Neural progenitor cell (in vitro differentiated cells): ENCODE measurements around the gene PBOV1. TPM values are rescaled to one million over a fixed set of nuclear protein-coding genes. Genes with fewer than 3 reads are reported as not detected.

Source experiments
- DNase-seq: peaks from one replicate; pipeline ENCODE4 v3.0.0-alpha.2; 2016; ENCODE audit warnings: low spot score
- H2AFZ ChIP-seq: fragments of 200-600 bp; sonication (generic); replicated peaks from 2 replicates; pipeline ENCODE4 v1.6.1; 2016; ENCODE audit warnings: antibody characterized with exemption
- H3F3A ChIP-seq: fragments of 200-600 bp; sonication (generic); 2 replicates; pipeline ENCODE4 v1.6.1; 2016; ENCODE audit warnings: antibody characterized with exemption, low read depth
- H3K27ac ChIP-seq: fragments of 200-600 bp; sonication (generic); 2 replicates; pipeline ENCODE4 v1.5.1; 2016; ENCODE audit warnings: mild to moderate bottlenecking
- H3K27me3 ChIP-seq: fragments of 200-600 bp; sonication (generic); 2 replicates; pipeline ENCODE4 v1.6.1; 2016; ENCODE audit warnings: mild to moderate bottlenecking, moderate library complexity
- H3K36me3 ChIP-seq: fragments of 200-600 bp; sonication (generic); 2 replicates; pipeline ENCODE4 v1.5.1; 2016
- H3K4me1 ChIP-seq: fragments of 200-600 bp; sonication (generic); 2 replicates; pipeline ENCODE4 v1.6.1; 2016; ENCODE audit warnings: mixed run types
- H3K4me2 ChIP-seq: fragments of 200-600 bp; sonication (generic); 2 replicates; pipeline ENCODE4 v1.6.1; 2016
- H3K4me3 ChIP-seq: fragments of 200-600 bp; sonication (generic); 2 replicates; pipeline ENCODE4 v1.5.1; 2016
- H3K79me2 ChIP-seq: fragments of 200-600 bp; sonication (generic); 2 replicates; pipeline ENCODE4 v1.6.1; 2016; ENCODE audit warnings: low read depth
- H3K9ac ChIP-seq: fragments of 200-600 bp; sonication (generic); 2 replicates; pipeline ENCODE4 v1.6.1; 2016
- H3K9me3 ChIP-seq: fragments of 200-600 bp; sonication (generic); 2 replicates; pipeline ENCODE4 v1.5.1; 2016; ENCODE audit warnings: low read depth
- H4K20me1 ChIP-seq: fragments of 200-600 bp; sonication (generic); 2 replicates; pipeline ENCODE4 v1.6.1; 2016; ENCODE audit warnings: low read depth
- H3K27ac Mint-ChIP-seq: 3 replicates; pipeline ENCODE4 v1.8.0; 2021; ENCODE audit warnings: mixed read lengths
- H3K27me3 Mint-ChIP-seq: 2 replicates; pipeline ENCODE4 v1.8.0; 2022; ENCODE audit warnings: low read depth, mild to moderate bottlenecking, inconsistent platforms, moderate library complexity, mixed read lengths; ENCODE audit not compliant: insufficient read depth
- H3K36me3 Mint-ChIP-seq: 3 replicates; pipeline ENCODE4 v1.8.0; 2021; ENCODE audit warnings: mixed read lengths
- H3K4me1 Mint-ChIP-seq: 3 replicates; pipeline ENCODE4 v1.8.0; 2021; ENCODE audit warnings: mixed read lengths
- H3K4me3 Mint-ChIP-seq: 3 replicates; pipeline ENCODE4 v1.8.0; 2021; ENCODE audit warnings: mild to moderate bottlenecking, moderate library complexity, mixed read lengths
- H3K9me3 Mint-ChIP-seq: 3 replicates; pipeline ENCODE4 v1.8.0; 2020; ENCODE audit warnings: mixed read lengths
- CTCF ChIP-seq: fragments of 200-600 bp; sonication (generic); IDR thresholded peaks from 2 replicates; pipeline ENCODE4 v1.5.1; 2017; ENCODE audit warnings: antibody characterized with exemption, mild to moderate bottlenecking
- EZH2 ChIP-seq: fragments of 200-600 bp; sonication (generic); IDR thresholded peaks from 2 replicates; pipeline ENCODE4 v1.6.1; 2017; ENCODE audit warnings: antibody characterized with exemption, mild to moderate bottlenecking, moderate library complexity
- EZH2phosphoT487 ChIP-seq: fragments of 200-600 bp; sonication (generic); IDR thresholded peaks from 2 replicates; pipeline ENCODE4 v1.6.1; 2017; ENCODE audit warnings: antibody characterized with exemption
- total RNA-seq: library from RNA; depleted of rRNA; stranded (reverse); fragments of >200 nt; gene quantifications from 2 replicates; pipeline ENCODE4 v1.2.3, GENCODE V29; 2015; ENCODE audit warnings: low replicate concordance

Gene PBOV1
- total RNA-seq, 1 donor from 2014 or later, result not detected

DNA sequence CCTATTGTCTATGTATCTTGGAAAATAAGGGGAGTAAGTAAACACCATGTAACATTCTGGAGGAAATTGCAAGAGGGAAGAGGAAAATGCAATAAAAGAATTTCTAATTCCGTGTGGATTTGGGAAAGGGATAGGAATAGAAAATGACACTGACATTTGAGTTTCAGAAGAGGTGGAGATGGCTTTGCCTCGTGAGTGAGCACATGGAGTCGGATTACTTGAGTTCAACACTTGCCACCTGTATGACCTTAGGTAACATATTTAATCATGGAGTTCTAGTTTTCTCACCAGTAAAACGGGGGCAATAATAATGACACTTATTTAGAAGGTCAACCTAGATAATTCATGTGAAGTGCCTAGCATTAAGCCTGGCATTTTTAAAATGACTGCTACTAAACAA, 10.8 kb upstream of the PBOV1 start:
- Histone ChIP-seq H3F3A (no peaks in the 10 kb centered on the region), H3K4me3 (no peak overlapping the region), H3K36me3 (no peaks in the 10 kb centered on the region), H3K27me3 (no peaks in the 10 kb centered on the region), H3K9me3 (no peaks in the 10 kb centered on the region), H3K27ac (no peak overlapping the region), H3K79me2 (no peaks in the 10 kb centered on the region), H3K9ac (no peak overlapping the region), H2AFZ (no peak overlapping the region), H3K4me1 (peaks cover 17% of the 10 kb centered on the region), H3K4me2 (no peak overlapping the region), H4K20me1 (no peaks in the 10 kb centered on the region)
- peaks cover 38% of the 10 kb centered on the region for H3K4me1 Mint-ChIP-seq
- no peak overlapping the region for H3K4me3 Mint-ChIP-seq
- H3K36me3 Mint-ChIP-seq, result no peaks in the 10 kb centered on the region
- H3K27ac Mint-ChIP-seq, result no peak overlapping the region
- TF ChIP-seq EZH2phosphoT487, result no peak
- no peak for TF ChIP-seq EZH2
- TF ChIP-seq CTCF, result no peak
- no peaks in the 10 kb centered on the region for H3K9me3 Mint-ChIP-seq
- no peak for DNase-seq
- no peaks in the 10 kb centered on the region for H3K27me3 Mint-ChIP-seq

DNA sequence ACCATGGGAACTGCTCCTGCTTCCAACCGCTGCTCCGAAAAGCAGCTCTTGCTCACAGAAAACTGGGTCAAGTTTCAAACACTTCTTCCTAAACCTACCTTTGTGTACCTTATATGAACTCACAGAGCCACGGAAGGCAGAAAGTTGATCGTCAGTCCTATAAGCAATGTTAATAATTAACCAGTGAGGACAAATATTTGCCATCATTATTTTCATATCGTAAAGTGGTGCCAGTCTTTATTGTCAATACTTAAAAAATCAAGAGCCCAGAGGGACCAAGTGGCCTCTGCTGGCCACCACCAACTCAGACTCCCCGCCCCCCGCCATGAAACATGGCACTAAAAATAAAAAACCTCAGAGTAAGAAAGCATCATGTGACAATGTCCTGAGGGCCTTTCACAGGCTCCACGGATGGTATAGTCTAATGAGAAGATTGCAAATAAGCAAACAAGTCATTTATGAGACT, 9.1 kb upstream of the PBOV1 start:
- Mint-ChIP-seq H3K36me3 (no peaks in the 10 kb centered on the region), H3K27ac (no peak overlapping the region), H3K4me1 (peaks cover 38% of the 10 kb centered on the region), H3K27me3 (no peaks in the 10 kb centered on the region), H3K9me3 (no peaks in the 10 kb centered on the region), H3K4me3 (no peak overlapping the region)
- Histone ChIP-seq H3K36me3 (no peaks in the 10 kb centered on the region), H3K27ac (no peak overlapping the region), H3K27me3 (no peaks in the 10 kb centered on the region), H3K9ac (no peak overlapping the region), H3K9me3 (no peaks in the 10 kb centered on the region), H2AFZ (no peak overlapping the region), H4K20me1 (no peaks in the 10 kb centered on the region), H3K79me2 (no peaks in the 10 kb centered on the region), H3K4me1 (peaks cover 17% of the 10 kb centered on the region), H3K4me2 (no peak overlapping the region), H3F3A (no peaks in the 10 kb centered on the region), H3K4me3 (no peak overlapping the region)
- no peak for TF ChIP-seq EZH2phosphoT487
- TF ChIP-seq CTCF, result no peak
- no peak for TF ChIP-seq EZH2
- DNase-seq, result no peak

GRCh38 chr6:138226700-138227315, 8.5 kb upstream of the PBOV1 start:
- Histone ChIP-seq H4K20me1 (no peaks in the 10 kb centered on the region), H3K27ac (no peak overlapping the region), H3K9ac (no peak overlapping the region), H3K4me2 (no peak overlapping the region), H2AFZ (no peak overlapping the region), H3K4me3 (no peak overlapping the region), H3K36me3 (no peaks in the 10 kb centered on the region), H3K79me2 (no peaks in the 10 kb centered on the region), H3K9me3 (no peaks in the 10 kb centered on the region), H3K27me3 (no peaks in the 10 kb centered on the region), H3K4me1 (peaks cover 17% of the 10 kb centered on the region), H3F3A (no peaks in the 10 kb centered on the region)
- H3K27ac Mint-ChIP-seq, result no peak overlapping the region
- H3K4me1 Mint-ChIP-seq, result peaks cover 38% of the 10 kb centered on the region
- TF ChIP-seq CTCF (no peak), EZH2 (no peak), EZH2phosphoT487 (no peak)
- H3K4me3 Mint-ChIP-seq, result no peak overlapping the region
- no peak for DNase-seq
- H3K27me3 Mint-ChIP-seq, result no peaks in the 10 kb centered on the region
- no peaks in the 10 kb centered on the region for H3K36me3 Mint-ChIP-seq
- H3K9me3 Mint-ChIP-seq, result no peaks in the 10 kb centered on the region
